Neural crest cell (in vitro differentiated cells): ENCODE results near the gene PODN. TPM values are rescaled to one million over a fixed set of nuclear protein-coding genes. Genes with fewer than 3 reads are reported as not detected.

ENCODE experiments used
- DNase-seq: peaks from one replicate; pipeline ENCODE4 v3.0.0; 2021; ENCODE audit warnings: low read depth, mixed read lengths, low spot score
- H3K27ac Mint-ChIP-seq: one replicate; pipeline ENCODE4 v1.8.0; 2021; ENCODE audit warnings: mild to moderate bottlenecking, mixed read lengths; ENCODE audit not compliant: unreplicated experiment
- H3K27me3 Mint-ChIP-seq: 2 replicates; pipeline ENCODE4 v1.8.0; 2021; ENCODE audit warnings: low read depth, mild to moderate bottlenecking, mixed read lengths
- H3K36me3 Mint-ChIP-seq: 2 replicates; pipeline ENCODE4 v1.8.0; 2021; ENCODE audit warnings: low read depth, mild to moderate bottlenecking, mixed read lengths
- H3K4me1 Mint-ChIP-seq: 2 replicates; pipeline ENCODE4 v1.8.0; 2021; ENCODE audit warnings: mixed read lengths
- H3K4me3 Mint-ChIP-seq: one replicate; pipeline ENCODE4 v1.8.0; 2021; ENCODE audit warnings: mild to moderate bottlenecking, mixed read lengths
- H3K9me3 Mint-ChIP-seq: 2 replicates; pipeline ENCODE4 v1.8.0; 2021; ENCODE audit warnings: mixed read lengths
- total RNA-seq: library from RNA; stranded (reverse); gene quantifications from 2 replicates; pipeline ENCODE4 v1.2.1, GENCODE V29; 2021
- TF ChIP-seq, protein P1 (sequence below): fragments of 200-600 bp; sonication (generic); conservative IDR thresholded peaks from 2 replicates; pipeline ENCODE4 v1.5.0; 2021; ENCODE audit warnings: antibody characterized with exemption, mild to moderate bottlenecking

Gene PODN
- total RNA-seq, 1 donor from 2014 or later, result 0.65 TPM

DNA sequence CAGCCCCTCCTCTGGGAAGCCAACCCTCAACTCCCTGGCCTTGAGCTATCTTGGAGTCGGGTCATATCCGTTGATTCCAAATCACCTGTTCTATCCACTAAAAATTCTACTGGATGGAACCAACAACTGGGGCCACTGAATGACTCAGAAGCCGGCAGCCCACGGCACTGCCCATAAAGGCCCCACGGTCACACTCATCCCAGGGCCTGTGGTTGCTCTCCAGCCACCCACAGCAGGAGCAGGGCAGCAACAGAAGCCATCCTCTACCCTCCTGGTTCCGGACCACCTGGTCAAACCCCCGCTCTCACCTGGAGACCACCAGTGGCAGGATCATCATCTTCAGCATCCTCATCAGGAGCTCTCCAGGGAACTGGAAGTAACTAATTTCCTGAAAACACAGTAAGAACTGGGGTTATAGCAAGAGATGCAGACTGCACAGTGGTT lies 72.1 kb downstream of the PODN start:
- H3K4me3 Mint-ChIP-seq, result no peak overlapping the region
- no peak for DNase-seq
- H3K36me3 Mint-ChIP-seq, result peaks cover 3% of the 10 kb centered on the region
- no peak overlapping the region for H3K27ac Mint-ChIP-seq
- peaks cover 11% of the 10 kb centered on the region for H3K4me1 Mint-ChIP-seq
- H3K27me3 Mint-ChIP-seq, result no peaks in the 10 kb centered on the region
- TF ChIP-seq, protein P1, sequence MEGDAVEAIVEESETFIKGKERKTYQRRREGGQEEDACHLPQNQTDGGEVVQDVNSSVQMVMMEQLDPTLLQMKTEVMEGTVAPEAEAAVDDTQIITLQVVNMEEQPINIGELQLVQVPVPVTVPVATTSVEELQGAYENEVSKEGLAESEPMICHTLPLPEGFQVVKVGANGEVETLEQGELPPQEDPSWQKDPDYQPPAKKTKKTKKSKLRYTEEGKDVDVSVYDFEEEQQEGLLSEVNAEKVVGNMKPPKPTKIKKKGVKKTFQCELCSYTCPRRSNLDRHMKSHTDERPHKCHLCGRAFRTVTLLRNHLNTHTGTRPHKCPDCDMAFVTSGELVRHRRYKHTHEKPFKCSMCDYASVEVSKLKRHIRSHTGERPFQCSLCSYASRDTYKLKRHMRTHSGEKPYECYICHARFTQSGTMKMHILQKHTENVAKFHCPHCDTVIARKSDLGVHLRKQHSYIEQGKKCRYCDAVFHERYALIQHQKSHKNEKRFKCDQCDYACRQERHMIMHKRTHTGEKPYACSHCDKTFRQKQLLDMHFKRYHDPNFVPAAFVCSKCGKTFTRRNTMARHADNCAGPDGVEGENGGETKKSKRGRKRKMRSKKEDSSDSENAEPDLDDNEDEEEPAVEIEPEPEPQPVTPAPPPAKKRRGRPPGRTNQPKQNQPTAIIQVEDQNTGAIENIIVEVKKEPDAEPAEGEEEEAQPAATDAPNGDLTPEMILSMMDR, result no peak
- H3K9me3 Mint-ChIP-seq, result peaks cover 6% of the 10 kb centered on the region

Other genes with a start within 250 kb of the PODN start
- gene ZYG11A, start 219.5 kb upstream of the PODN start, total RNA-seq, result 0.14 and 0.19 TPM in 2 replicates
- 12.6 and 12.8 TPM in 2 replicates for gene ECHDC2, start 140.5 kb upstream of the PODN start, total RNA-seq
- 61.8 and 64.8 TPM in 2 replicates for gene SCP2, start 134.9 kb upstream of the PODN start, total RNA-seq
- gene SLC1A7, start 80.4 kb downstream of the PODN start, total RNA-seq, result not detected in 2 replicates
- gene CPT2, start 134.6 kb downstream of the PODN start, total RNA-seq, result 22.9 and 24.7 TPM in 2 replicates
- 82.2 and 84.1 TPM in 2 replicates for gene CZIB, start 158.4 kb downstream of the PODN start, total RNA-seq
- gene MAGOH, start 176.3 kb downstream of the PODN start, total RNA-seq, result 76.6 and 78.9 TPM in 2 replicates